HG02610 (cell line): Measurements from ENCODE around the gene ATP5ME.

ENCODE experiments used
- ATAC-seq: cut with Tn5 transposase; IDR thresholded peaks from one replicate; pipeline ENCODE4 v1.9.1; 2021; ENCODE audit warnings: mild to moderate bottlenecking, moderate library complexity; ENCODE audit not compliant: unreplicated experiment

Gene ATP5ME

GRCh38 chr4:623914-624566, 50.0 kb downstream of the ATP5ME start:
- no peak for ATAC-seq

GRCh38 chr4:622996-623913, 50.8 kb downstream of the ATP5ME start:
- no peak for ATAC-seq
